GM18873 (cell line): ENCODE measurements around the gene AGBL5.

ENCODE experiments used
- ATAC-seq: cut with Tn5 transposase; IDR thresholded peaks from one replicate; pipeline ENCODE4 v1.9.1; 2021; ENCODE audit warnings: mild to moderate bottlenecking, moderate library complexity, moderate number of reproducible peaks; ENCODE audit not compliant: unreplicated experiment, low FRiP score

Gene AGBL5

DNA sequence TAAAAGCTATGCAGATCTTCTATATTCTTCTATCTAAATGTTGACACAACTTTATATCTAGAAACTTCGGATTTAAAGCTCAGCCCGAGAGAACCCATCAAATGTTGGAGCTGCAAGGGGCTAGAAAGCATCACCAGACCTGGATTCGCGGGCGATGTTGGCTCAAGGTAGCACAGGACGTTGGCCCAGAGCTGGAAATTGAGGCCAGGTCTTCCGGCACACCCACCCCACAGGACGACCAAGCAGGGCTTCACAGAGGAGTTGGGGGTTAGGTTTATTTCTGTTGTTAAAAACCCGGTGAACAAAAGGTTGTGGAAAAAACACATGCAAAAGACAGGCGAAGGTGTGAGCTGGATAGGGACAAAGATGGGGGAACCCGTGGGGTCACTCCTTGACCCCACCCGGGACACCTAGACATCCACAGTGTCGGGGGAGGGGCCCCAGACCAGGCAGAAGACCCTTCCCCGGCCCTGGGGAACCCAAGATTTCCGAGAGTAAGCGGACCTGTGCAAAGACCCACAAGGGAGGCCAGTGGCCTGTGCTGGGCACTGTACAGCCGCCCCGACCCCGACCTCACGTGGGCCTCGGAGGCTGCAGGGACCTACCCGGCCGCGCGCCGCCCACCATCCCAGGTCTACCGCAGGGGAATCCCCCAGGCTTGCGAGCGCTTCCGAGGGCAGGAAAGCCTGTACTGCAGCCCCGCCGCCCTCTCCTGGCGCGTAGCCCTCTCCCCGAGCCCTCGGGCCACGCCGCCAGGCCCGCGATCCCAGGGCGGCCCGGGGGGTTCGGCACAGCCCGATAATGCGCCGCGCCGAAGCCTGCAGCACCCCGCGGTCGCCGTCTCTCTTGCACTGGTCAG, 1.8 kb upstream of the AGBL5 start:
- ATAC-seq: no peak

DNA sequence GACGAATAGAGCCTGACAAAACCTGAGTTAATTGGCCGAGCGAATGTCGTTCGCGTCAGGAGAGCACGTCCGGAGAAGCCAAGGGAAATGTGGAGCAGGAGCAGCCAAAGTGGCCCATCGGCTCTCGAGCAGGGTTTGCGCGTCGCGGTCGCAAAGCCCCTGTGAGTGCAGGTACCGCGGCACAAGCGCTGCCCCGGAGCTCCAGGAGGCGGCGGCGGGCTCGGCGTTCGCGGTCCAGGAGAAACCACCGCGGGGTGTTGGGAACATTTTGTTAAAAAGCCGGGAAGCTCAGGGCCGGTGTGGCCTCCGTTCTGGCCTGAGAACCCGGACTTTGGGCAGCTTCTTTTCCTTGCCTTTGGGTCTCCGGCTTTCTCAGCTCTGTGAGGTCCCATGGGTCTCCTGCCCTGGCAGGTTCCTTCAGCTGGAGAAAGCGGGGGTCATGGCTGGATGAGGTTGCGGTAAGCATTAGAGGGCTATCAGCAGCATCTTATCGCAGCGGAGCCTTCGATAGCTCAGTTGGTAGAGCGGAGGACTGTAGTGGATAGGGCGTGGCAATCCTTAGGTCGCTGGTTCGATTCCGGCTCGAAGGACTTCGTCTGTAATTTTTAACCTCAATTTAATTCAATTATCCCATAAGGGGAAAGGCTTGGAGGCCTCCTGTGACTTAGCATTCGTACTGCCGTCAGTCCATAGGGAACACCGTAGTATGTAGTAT, 1.0 kb upstream of the AGBL5 start:
- ATAC-seq: peak; percentile 45

DNA sequence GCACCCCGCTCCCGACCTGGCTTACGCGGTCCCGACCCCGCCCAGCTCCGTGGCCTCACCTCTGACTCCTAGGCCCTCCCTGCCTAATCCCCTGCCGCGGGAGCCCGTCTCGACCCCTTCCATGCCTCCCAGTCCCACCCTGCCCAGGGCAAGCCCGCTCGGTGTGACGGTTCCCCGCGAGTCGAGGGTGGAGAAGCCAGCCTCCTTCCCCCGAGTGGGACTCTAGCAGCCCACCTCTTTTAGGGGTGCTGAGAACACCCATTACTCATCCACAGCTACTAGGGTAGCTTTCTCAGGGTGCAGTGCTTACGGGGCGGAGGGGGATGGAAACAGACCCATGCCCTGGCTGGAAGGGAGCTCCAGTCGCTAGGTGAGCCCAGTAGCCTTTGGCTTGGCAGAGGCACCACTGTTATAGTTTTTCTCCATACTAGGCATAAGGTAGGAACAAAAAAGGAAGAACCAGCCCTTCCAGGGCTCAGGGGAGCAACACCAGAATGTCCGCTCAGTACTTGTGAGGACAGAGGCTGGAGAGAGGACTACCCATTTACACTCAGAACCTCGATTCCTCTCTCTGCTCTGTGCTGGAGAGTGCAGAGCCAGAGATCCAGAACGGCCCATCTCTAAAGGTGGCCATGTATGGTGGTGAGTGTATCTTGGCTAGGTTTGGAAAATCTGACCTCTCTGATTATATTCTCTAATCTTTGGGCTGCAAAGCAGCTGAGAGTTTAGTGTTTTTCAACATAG, 606 bp downstream of the AGBL5 start:
- ATAC-seq: no peak

DNA sequence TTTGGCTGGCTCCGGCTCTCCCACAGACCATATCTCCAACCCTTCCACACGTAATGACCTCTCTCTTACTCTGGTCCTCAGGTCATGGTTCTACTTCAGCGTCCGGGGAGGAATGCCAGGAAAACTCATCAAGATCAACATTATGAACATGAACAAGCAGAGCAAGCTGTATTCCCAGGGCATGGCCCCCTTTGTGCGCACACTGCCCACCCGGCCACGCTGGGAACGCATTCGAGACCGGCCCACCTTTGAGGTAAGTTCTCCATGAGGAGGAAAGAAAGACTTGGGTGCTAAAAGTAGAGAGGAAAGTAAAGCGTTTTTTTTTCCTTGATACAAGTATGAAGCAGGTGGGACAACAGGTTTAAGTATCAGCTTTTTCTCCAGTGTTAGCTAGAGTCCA, 1.9 kb downstream of the AGBL5 start:
- ATAC-seq: no peak

DNA sequence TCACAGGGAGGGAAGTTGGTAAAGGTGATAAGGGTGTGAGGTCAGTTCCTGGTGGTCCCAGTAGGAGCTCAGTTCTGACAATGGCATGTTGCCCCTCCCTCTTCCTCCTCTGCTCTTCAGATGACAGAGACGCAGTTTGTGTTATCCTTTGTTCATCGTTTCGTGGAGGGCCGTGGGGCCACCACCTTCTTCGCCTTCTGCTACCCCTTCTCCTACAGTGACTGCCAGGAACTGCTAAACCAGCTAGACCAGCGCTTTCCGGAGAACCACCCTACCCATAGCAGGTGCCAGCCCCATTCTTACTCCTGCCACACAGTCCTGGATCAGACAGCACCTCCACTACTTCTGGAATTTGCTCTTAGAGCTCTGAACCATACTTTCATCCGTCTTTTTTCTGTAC, 2.3 kb downstream of the AGBL5 start:
- no peak for ATAC-seq

DNA sequence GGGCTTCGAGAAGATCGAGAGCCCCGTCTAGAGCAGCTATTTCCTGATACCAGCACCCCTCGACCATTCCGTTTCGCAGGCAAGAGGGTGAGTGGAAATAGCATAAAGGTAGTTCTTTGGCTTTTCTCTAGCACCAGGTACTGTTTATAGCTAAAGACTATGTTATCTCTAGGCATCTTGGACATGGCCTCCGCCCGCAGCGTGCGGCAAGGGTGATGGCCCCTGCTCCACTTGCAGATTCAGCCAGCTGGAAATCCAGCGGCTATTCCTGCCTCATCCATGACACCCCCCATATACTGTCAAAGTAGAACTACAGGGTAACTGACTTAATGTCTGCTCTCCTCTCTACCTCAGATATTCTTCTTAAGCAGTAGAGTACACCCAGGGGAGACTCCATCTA, 3.3 kb downstream of the AGBL5 start:
- no peak for ATAC-seq

DNA sequence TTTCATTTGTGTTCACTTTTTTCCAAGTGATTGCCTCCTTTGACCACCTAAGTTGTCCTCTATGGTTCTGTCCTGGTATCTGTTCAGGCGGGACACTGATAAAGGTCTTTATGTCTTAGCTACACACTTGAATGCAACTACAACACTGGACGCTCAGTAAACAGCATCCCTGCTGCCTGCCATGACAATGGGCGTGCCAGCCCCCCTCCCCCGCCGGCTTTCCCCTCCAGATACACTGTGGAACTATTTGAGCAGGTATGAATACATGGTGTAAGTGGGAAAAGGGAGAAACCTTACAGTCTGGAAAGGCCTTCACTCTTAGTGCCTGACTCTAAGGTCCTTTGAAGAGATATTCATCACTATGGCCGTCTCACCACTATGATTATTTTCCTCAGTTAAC, 5.7 kb downstream of the AGBL5 start:
- ATAC-seq: no peak

DNA sequence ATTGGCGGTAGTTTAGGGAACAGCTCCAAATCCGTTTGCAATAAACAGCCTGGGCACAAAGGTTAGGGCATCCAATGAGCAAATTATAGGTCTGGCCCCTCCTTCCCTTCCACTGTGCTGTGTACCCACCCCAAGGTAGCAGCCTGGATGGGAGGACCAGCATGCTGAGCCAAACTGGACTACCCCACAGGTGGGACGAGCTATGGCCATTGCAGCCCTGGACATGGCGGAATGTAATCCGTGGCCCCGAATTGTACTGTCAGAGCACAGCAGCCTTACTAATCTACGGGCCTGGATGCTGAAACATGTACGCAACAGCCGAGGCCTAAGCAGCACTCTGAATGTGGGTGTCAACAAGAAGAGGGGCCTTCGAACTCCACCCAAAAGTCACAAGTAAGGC, 6.7 kb downstream of the AGBL5 start:
- ATAC-seq: no peak

DNA sequence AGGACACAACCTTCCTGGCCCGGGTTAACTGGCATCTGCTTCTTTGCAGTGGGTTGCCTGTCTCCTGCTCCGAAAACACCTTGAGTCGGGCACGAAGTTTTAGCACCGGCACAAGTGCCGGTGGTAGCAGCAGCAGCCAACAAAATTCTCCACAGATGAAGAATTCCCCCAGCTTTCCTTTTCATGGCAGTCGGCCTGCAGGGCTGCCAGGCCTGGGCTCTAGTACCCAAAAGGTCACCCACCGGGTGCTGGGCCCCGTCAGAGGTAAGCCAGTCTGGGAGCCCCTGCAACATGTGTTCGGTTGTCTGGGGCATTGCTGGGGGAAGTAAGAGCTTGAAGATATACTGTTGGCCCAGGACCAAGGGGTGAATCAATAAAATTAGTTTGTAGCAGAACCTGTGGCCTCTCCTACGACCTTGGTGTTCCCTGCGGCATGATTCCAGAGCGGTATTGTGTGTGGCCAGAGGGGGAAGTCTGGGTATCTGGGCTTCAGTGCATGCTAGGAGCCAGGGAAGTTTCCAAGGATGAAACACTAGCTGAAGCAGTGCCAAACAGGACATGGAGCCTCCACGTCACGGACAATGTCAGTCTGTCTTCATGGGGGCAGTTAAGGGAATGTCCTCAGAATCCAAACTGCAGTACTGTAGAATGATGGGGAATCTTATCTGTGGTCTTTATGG, 7.8 kb downstream of the AGBL5 start:
- ATAC-seq: no peak

DNA sequence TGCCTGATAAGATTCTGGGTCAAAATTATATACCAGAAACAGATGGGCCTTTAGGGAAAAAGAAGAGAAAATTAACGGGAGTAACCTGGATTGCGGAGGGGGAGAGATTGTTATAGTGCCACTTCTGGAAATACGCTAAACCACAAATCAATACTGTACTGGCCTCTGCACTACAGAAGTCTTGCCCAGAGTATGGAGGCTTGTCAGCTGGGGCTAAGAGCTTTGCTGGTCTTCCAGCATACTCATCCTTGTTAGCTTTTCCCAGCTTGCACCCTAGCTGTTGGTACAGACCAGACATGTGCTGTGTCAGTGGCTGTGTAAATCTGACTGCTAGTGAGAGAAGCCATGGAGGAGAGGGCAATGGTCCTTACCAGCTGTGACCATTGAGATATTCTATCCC, 8.9 kb downstream of the AGBL5 start:
- no peak for ATAC-seq

DNA sequence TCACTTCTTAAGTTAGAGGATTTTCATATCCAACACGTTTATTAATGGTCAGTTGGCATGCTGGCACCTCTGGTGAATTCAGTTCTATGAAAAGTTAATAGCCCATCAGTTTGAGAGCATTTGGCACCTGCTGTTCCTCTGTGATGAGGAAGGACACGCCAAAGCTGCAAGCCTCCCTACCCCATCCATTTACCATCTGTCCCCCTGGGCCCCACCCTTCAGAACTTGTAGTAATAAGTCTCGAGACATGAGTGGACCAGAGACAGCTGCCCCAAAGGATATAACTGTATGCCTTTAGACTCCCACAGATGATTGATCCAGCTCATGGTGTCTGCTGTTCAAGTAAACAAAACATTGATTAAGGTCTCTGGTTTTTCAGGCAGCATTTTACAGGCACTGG, 13.7 kb downstream of the AGBL5 start:
- no peak for ATAC-seq

DNA sequence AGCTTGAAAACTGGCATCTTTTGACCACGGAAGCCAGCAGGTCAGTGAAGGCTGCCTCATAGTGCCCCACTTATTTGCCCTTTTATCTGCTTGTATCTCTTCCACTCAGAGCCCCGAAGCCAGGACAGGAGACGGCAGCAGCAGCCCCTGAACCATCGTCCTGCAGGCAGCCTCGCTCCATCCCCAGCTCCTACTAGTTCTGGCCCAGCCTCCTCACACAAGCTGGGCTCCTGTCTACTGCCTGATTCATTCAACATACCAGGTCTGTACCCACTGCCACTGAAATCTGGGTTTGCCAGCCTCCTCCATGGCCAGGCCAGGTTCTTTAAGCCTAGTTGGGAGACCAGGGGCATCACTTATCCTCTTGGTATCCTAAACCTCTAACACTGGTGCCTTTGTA, 15.9 kb downstream of the AGBL5 start:
- no peak for ATAC-seq

DNA sequence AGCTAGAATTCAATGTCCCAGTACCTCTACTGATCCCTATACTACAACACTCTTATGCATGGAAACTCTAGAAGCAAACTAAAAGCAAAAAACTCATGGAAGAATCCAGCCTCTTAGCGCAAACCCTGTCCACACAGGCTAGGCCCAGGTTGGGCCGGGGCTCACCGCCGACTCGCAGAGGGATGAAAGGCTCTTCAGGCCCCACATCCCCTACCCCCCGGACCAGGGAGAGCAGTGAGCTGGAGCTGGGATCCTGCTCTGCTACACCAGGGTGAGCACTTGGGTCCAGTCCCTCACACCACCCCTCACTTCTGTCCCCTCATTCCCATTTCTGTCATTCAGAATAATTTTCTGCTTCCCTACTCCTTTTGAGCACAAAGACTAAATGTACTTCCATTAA, 18.0 kb downstream of the AGBL5 start:
- no peak for ATAC-seq

DNA sequence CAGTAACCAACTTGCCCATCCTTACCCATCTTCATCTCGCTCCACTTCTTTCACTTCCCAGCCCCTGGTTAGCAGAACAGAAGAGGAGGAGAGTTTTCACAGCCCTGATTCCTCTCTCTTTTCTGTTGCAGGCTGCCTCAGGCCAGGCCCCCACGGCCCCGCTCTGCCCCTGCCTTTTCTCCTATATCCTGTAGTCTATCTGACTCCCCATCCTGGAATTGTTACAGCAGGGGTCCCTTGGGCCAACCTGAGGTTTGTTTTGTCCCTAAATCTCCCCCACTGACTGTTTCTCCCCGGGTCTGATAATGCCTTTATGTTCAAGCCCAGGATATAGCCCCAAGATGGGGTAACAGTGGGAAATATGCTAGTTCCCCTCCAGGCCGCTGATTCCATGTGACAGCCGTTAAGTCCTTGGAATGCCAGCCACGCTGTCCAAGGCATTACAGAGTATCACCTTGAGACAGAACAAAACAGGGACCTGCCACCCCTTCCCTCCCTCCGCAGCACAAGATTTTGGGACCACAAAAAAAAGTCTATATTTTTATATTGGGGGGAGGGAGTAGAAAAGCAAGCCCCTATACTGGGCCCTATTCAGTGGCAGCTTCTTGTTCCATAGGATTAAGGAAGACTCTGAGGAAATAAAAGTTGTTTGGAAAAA, 18.6 kb downstream of the AGBL5 start:
- no peak for ATAC-seq

DNA sequence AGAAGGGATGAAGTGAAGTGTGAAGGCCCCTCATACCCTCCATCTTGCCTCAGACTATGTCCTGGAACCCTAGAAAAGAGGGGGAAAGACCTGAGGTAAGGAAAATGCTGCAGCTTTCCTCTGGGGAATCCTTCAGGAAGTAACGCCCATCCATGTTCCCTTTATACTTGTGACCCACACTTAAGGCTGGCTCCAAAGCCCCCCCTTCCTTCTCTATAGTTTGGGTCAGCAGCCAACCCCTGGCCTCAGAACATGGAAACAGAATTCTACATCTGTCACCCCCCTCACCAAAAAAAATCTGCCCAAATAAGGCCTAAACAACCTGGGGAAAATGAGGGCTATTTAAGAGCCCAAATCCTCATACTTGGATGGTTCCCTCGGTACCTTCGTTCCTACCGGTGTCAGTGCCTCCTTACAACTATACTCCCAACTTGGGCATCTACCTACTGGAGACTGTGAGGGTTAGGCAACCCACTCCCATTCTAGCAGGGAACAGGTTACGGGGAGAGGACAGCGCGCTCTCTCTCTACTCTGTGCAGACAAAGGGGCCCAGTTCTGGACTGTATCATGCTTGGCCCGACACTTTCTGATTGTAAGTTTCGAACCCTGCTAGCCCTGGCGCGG, 19.3 kb downstream of the AGBL5 start:
- ATAC-seq: no peak

DNA sequence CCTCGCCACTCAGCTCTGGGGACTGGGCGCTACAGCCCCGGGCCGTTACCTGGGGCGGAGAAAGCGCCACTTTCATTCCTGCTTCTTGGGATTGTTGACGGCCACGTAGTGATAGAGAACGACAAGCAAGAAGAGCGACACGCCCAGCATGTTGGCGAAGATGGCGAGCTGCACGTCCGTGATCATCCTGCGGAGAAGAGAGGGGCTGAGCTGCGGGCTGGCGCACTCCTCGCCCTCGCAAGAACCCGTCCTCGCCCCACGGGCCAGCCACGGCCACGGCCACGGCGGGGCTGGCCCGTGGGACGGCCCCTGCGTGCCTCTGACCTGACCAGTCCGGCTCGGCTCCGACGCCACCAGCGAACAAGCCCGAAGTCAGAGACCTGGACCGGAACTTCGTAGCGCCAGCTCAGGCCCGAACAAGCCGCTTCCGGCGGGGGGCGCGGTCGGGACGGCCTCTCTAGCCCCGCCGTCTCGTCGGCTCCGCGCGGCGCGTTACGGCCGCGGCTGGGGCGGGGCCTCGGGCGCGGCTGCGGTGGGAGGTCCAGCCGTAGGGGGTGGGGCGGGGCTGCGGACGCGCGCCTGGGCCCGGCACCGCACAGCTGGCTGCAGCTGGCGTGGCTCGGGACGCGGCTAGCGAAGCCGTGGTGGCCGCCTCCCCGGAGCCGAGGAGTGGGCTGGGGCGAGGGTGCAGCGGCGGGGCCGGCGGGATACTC, 20.0 kb downstream of the AGBL5 start, which contains the start of gene OST4:
Gene OST4, minus strand, starts transcription at position 378 of the 713 bp plus-strand sequence.
- peak; percentile 73 for ATAC-seq

DNA sequence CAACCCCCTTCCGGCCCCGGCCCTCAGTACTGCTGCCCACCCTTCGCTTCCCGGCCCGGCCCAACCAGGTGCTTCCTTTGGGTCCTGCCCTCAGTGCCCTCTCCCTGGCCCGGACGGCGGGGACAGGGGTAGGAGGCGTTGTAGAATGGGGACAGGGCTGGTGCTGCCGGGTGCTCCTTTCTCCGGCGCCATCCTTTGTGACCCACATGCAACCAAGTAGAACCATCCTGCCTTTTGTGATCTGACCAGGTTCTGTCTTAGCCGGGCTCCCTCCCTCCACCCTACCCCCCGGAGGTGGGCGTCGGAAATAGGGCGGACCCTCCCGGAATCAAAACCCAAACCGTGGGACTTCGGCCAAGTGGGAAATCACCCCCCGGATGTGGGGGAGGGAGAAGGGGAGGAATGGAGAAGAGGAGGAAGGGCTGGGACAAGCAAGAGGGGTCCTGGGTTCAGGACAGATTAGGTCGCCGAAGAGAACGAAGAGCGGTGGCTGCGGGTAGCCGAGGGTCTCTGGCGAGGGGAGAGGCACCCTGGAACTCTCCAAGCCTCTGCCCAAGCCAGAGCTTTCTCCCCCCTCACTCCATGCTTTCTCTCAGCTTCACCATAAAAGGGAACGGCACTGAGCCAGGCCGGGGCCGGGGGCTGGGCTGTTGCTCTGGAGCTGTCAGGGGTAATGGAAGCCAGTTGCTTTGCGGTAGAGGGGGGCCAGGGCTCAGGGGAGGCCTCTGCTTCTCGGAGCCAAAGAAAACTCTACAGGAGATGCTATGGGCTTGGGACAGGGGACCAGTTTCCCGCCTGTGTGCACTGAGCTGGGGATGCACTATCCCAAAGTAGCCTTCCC, 20.7 kb downstream of the AGBL5 start:
- peak; percentile 21 for ATAC-seq

DNA sequence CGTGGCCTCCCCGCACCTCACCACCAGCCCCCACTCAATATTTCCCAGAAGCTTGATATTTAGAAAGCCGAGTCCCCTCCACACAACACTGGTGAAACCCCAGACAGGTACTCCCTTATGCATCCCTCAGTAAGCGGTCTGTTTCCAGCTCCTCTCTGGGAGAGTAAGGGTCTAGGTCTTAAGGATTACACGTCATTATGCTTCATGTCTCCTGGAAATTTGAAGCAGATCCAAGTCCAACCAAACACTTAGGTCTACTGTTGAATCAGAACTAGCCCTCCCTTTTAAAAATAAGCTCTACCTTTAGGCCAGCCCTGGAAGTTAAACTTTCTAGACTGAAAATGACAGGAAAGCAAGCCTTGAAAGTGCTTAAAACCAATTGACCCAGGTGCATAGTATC, 21.5 kb downstream of the AGBL5 start:
- ATAC-seq: no peak
